ENCODE data around the gene PPT1. TPM values are rescaled to one million over a fixed set of nuclear protein-coding genes. Genes with fewer than 3 reads are reported as not detected.

Gene PPT1
- total RNA-seq, 1 experiment from 2014 or later: 107 TPM

DNA sequence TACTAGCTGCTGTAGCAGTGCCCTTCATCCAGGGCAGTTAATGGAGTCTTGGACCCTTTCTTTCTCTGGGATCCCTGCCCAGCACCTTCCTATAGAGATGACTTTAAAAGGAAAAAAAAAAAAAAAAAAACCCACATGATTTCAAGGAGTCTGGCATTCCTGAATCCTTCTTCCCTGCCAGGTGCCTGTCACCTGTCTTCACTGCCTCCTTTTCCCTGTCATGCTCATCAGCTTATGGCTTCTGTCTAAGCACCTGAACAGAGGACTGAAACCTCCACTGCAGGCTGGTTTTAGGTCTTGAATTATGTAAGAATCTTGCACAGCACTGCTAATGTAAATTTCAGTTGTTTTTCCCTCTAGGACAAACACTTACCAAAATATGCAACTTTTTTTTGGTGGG, 24.9 kb downstream of the PPT1 start (continued):
- TF ChIP-seq, protein P1, sequence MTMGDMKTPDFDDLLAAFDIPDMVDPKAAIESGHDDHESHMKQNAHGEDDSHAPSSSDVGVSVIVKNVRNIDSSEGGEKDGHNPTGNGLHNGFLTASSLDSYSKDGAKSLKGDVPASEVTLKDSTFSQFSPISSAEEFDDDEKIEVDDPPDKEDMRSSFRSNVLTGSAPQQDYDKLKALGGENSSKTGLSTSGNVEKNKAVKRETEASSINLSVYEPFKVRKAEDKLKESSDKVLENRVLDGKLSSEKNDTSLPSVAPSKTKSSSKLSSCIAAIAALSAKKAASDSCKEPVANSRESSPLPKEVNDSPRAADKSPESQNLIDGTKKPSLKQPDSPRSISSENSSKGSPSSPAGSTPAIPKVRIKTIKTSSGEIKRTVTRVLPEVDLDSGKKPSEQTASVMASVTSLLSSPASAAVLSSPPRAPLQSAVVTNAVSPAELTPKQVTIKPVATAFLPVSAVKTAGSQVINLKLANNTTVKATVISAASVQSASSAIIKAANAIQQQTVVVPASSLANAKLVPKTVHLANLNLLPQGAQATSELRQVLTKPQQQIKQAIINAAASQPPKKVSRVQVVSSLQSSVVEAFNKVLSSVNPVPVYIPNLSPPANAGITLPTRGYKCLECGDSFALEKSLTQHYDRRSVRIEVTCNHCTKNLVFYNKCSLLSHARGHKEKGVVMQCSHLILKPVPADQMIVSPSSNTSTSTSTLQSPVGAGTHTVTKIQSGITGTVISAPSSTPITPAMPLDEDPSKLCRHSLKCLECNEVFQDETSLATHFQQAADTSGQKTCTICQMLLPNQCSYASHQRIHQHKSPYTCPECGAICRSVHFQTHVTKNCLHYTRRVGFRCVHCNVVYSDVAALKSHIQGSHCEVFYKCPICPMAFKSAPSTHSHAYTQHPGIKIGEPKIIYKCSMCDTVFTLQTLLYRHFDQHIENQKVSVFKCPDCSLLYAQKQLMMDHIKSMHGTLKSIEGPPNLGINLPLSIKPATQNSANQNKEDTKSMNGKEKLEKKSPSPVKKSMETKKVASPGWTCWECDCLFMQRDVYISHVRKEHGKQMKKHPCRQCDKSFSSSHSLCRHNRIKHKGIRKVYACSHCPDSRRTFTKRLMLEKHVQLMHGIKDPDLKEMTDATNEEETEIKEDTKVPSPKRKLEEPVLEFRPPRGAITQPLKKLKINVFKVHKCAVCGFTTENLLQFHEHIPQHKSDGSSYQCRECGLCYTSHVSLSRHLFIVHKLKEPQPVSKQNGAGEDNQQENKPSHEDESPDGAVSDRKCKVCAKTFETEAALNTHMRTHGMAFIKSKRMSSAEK (CRISPR knock-in tag; IDR thresholded peaks at IDR 0.05; ENCODE audit: borderline replicate concordance): no peak
- TF ChIP-seq, protein P2, sequence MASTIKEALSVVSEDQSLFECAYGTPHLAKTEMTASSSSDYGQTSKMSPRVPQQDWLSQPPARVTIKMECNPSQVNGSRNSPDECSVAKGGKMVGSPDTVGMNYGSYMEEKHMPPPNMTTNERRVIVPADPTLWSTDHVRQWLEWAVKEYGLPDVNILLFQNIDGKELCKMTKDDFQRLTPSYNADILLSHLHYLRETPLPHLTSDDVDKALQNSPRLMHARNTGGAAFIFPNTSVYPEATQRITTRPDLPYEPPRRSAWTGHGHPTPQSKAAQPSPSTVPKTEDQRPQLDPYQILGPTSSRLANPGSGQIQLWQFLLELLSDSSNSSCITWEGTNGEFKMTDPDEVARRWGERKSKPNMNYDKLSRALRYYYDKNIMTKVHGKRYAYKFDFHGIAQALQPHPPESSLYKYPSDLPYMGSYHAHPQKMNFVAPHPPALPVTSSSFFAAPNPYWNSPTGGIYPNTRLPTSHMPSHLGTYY (CRISPR knock-in tag; IDR thresholded peaks at IDR 0.05): no peak
- TF ChIP-seq KAT7 (CRISPR knock-in tag; IDR thresholded peaks at IDR 0.05; ENCODE audit: borderline replicate concordance) (no peak), GRHL2 (CRISPR knock-in tag; IDR thresholded peaks at IDR 0.05; ENCODE audit: insufficient replicate concordance, severe bottlenecking) (no peak), ATF1 (CRISPR knock-in tag; IDR thresholded peaks at IDR 0.05) (no peak), RORB (CRISPR knock-in tag; IDR thresholded peaks at IDR 0.05) (no peak), ZNF232 (CRISPR knock-in tag; IDR thresholded peaks at IDR 0.05) (no peak)
- TF ChIP-seq, protein P3, sequence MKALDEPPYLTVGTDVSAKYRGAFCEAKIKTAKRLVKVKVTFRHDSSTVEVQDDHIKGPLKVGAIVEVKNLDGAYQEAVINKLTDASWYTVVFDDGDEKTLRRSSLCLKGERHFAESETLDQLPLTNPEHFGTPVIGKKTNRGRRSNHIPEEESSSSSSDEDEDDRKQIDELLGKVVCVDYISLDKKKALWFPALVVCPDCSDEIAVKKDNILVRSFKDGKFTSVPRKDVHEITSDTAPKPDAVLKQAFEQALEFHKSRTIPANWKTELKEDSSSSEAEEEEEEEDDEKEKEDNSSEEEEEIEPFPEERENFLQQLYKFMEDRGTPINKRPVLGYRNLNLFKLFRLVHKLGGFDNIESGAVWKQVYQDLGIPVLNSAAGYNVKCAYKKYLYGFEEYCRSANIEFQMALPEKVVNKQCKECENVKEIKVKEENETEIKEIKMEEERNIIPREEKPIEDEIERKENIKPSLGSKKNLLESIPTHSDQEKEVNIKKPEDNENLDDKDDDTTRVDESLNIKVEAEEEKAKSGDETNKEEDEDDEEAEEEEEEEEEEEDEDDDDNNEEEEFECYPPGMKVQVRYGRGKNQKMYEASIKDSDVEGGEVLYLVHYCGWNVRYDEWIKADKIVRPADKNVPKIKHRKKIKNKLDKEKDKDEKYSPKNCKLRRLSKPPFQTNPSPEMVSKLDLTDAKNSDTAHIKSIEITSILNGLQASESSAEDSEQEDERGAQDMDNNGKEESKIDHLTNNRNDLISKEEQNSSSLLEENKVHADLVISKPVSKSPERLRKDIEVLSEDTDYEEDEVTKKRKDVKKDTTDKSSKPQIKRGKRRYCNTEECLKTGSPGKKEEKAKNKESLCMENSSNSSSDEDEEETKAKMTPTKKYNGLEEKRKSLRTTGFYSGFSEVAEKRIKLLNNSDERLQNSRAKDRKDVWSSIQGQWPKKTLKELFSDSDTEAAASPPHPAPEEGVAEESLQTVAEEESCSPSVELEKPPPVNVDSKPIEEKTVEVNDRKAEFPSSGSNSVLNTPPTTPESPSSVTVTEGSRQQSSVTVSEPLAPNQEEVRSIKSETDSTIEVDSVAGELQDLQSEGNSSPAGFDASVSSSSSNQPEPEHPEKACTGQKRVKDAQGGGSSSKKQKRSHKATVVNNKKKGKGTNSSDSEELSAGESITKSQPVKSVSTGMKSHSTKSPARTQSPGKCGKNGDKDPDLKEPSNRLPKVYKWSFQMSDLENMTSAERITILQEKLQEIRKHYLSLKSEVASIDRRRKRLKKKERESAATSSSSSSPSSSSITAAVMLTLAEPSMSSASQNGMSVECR (CRISPR knock-in tag; IDR thresholded peaks at IDR 0.05; ENCODE audit: borderline replicate concordance): no peak
- TF ChIP-seq, protein P4, sequence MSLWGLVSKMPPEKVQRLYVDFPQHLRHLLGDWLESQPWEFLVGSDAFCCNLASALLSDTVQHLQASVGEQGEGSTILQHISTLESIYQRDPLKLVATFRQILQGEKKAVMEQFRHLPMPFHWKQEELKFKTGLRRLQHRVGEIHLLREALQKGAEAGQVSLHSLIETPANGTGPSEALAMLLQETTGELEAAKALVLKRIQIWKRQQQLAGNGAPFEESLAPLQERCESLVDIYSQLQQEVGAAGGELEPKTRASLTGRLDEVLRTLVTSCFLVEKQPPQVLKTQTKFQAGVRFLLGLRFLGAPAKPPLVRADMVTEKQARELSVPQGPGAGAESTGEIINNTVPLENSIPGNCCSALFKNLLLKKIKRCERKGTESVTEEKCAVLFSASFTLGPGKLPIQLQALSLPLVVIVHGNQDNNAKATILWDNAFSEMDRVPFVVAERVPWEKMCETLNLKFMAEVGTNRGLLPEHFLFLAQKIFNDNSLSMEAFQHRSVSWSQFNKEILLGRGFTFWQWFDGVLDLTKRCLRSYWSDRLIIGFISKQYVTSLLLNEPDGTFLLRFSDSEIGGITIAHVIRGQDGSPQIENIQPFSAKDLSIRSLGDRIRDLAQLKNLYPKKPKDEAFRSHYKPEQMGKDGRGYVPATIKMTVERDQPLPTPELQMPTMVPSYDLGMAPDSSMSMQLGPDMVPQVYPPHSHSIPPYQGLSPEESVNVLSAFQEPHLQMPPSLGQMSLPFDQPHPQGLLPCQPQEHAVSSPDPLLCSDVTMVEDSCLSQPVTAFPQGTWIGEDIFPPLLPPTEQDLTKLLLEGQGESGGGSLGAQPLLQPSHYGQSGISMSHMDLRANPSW (CRISPR knock-in tag; conservative IDR thresholded peaks at IDR 0.05; ENCODE audit: low read depth): no peak

DNA sequence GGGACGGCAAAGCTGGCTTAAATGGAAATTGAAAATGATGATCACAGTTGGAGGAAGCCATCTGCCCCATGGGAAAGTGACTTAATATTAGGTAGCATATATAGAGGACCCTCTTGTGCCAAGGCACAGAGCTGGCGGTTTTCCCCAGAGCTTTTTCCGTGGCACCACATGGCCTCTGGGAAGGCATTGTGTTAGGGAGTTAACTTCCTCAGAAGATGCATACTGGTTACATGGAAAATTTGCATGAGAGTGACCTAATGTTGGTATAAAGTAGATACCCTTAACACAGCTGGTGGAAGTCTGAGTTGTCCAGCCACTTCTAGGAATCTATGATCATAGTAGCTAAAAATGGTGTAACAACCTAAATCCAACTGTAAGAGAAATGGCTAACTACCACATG, 29.2 kb downstream of the PPT1 start:
- Mint-ChIP-seq H3K9me3 (no peaks in the 10 kb centered on the region), H3K27me3 (ENCODE audit: low read depth) (no peaks in the 10 kb centered on the region), H3K4me3 (no peak overlapping the region), H3K27ac (no peak overlapping the region), H3K4me1 (no peaks in the 10 kb centered on the region), H3K36me3 (peaks cover 81% of the 10 kb centered on the region)
- ChIA-PET CTCF (interaction anchor here (0.5 to 1.0 kb wide), 2 partner anchors 9 to 271 kb away, joined by 3 read pairs; no protein-coding TSS in a partner anchor), POLR2A (no interaction called here)
- DNase-seq (ENCODE audit: low spot score): no peak
- ATAC-seq: no peak
- TF ChIP-seq GTF2I (CRISPR knock-in tag; conservative IDR thresholded peaks at IDR 0.05) (no peak), TEAD4 (CRISPR knock-in tag; IDR thresholded peaks at IDR 0.05) (no peak), TCF7 (CRISPR knock-in tag; IDR thresholded peaks at IDR 0.05; ENCODE audit: low read depth) (no peak), SOX15 (CRISPR knock-in tag; IDR thresholded peaks at IDR 0.05) (no peak), TEAD1 (CRISPR knock-in tag; IDR thresholded peaks at IDR 0.05) (no peak), FOXP1 (CRISPR knock-in tag; IDR thresholded peaks at IDR 0.05; ENCODE audit: borderline replicate concordance) (no peak), JAZF1 (CRISPR knock-in tag; IDR thresholded peaks at IDR 0.05) (no peak), CBFB (CRISPR knock-in tag; IDR thresholded peaks at IDR 0.05; ENCODE audit: low read depth) (no peak)
- TF ChIP-seq, protein P5, sequence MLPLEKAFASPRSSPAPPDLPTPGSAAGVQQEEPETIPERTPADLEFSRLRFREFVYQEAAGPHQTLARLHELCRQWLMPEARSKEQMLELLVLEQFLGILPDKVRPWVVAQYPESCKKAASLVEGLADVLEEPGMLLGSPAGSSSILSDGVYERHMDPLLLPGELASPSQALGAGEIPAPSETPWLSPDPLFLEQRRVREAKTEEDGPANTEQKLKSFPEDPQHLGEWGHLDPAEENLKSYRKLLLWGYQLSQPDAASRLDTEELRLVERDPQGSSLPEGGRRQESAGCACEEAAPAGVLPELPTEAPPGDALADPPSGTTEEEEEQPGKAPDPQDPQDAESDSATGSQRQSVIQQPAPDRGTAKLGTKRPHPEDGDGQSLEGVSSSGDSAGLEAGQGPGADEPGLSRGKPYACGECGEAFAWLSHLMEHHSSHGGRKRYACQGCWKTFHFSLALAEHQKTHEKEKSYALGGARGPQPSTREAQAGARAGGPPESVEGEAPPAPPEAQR (CRISPR knock-in tag; IDR thresholded peaks at IDR 0.05): no peak
- TF ChIP-seq, protein P6, sequence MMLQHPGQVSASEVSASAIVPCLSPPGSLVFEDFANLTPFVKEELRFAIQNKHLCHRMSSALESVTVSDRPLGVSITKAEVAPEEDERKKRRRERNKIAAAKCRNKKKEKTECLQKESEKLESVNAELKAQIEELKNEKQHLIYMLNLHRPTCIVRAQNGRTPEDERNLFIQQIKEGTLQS (CRISPR knock-in tag; conservative IDR thresholded peaks at IDR 0.05): no peak
- TF ChIP-seq, protein P4 (CRISPR knock-in tag; conservative IDR thresholded peaks at IDR 0.05; ENCODE audit: low read depth): no peak
